Dedifferentiated amniotic fluid mesenchymal stem cell (primary cell): ENCODE measurements around the gene SERPINI1.
"Not testable (repeated sequence)": the region's sequence is repeated elsewhere in the genome, so short reads cannot be mapped to it uniquely, and the experiment has no call there.

Experiments used
- DNase-seq: peaks from one replicate; pipeline ENCODE4 v3.0.0-alpha.2; 2016; ENCODE audit errors: extremely low spot score

SERPINI1 gene

DNA sequence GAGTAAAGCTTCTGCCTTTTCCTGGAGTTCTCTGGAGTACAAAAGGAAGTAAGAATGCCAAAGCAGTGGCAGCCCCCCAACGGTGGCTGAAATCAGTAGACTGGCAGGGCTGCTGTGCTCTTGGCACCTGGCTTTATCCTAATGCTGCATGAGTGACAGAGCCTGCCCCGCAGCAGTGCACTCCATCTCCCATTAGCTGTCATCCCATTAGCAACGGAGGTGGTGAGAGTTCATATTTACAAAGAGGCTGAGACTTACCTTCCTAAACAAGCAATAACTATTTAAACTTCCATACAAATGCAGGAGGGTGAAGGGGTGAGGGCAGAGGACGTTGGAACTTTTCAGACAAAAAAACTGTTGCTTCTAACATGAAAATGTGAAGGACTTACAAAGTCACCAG, 51.9 kb downstream of the SERPINI1 start:
- no peak for DNase-seq

DNA sequence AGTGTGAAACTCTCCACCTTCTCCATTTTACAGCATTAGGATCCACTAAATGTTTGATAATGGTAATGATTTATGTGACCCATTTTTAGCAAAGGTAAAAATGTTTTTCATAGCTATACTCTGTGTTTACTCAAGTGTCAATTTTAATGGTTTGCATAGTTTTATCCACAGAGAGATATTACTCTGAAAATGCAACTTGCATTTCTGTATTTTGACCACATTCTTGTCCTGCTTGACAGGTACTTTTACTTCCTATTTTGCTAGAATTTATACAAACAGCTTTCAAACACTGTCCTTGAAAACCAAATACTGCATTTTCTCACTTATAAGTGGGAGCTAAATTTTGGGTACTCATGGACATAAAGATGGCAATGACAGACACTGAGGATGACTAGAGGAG, 62.9 kb downstream of the SERPINI1 start:
- DNase-seq: no peak

DNA sequence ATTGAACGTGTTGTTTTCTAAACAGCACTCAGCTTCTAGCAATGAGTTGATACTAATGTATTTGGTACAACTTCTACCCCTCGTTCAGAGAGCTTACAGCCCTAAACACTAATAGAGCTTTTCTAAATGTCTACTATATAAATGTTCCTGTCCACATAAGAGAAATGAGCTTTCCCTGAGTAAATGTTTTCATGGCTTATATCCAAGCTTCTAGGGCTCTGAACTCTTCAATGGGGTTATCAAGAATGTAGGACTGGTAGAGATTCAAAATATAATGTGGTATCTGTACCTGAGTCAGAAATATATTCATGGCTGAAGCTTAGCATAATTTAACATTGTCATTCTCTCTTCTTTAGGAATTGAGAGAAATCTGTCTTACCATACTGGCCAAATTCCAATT, 73.4 kb downstream of the SERPINI1 start:
- DNase-seq: no peak

DNA sequence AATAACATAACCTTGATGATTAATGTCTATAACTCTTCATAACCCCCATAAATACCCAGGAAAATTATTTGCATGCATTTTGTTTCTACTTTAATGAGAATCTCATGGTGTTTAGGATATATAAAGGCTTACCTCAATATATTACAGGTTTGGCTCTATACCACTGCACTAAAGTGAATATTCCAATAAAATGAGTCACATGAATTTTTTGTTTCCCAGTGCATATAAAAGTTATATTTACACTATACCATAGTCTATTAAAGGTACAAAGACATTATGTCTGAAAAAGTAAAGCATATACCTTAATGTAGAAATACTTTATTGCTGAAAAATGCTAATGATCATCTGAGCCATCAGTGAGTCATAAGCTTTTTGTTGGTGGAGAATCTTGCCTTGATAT, 74.7 kb downstream of the SERPINI1 start:
- DNase-seq: no peak

DNA sequence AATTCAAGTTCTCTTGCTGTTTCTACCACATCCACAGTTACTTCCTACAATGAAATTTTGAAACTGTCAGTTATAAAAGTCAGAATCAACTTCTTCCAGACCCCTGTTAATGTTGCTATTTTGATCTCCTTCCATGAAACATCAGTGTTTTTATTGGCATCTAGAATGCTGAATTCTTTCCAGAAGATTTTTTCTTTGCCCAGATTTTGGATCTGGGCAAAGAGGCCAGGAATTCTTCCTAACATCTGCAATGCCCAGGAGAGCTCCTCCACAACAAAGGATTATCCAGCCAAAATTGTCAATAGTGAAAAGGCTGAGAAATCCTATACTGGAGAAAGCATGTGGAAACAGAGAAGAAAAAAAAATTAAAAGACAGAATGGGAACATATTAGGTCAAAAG, 75.5 kb downstream of the SERPINI1 start:
- no peak for DNase-seq

DNA sequence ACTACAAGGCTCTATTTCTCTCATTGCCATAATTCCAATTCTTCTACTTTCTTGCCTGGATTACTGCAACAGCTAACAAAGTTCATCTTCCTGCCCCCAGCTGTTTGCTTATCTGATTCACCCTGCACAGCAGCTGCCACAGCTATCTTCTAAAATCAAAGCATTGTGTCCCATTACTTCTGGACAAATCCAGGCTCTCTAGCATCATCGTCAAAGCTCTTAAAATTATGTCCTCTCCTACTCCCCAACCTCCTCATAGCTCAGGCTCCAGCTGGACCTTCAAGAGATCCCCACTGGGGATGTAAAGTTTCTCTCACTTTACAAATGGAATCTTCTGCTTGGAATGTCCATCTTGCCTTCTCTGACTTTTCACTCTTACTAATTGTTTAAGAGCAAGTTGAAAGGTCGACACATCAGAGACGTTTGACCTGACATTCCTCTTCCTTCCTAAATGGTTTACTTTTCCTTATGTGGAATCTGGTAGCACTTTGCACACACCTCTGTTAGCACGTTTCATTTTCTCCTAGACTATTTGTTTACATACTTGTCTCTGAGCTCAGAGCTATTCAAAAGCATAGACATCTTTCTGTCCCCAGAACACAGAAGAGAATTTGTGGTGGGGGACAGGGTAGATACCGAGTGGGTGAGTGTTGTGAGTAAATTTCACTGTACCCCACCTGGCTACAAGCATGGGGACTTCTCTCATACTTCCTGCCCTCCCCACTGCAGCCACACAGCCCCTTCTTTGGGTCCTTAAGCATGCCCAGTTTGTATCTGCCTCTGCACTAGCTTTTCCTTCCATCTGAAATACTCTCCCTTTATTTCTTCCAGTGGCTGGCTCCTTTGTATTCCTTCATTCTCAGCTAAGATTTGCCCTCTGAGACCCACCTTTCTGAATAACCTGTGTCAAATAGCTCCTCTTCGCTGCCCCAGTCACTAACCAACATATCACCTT, 77.9 kb downstream of the SERPINI1 start:
- DNase-seq: no peak

DNA sequence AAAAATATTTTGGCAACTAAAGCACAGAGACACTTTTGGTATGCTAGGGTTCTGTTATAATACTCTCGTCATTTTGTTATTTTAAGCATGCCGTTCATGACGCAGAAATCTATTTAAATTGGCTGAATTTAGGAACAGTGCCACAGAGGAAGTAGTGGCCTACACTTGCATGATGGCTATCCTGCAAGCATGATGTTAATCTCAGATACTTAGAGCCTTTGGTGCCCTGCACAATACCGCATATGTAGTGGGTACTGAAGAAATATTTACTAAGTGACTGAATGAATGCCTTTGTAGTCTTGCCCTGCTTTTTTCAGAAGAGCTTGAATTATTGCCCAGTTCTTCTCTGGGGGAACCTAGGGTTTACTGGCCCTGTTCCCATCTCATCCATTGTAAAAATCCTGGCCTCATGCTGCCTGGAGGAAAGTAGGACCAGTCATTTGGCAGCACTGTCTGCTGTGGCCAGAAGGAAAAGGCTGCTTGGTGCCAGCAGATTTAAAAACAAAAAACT, 79.0 kb downstream of the SERPINI1 start:
- peak; percentile 96 for DNase-seq

DNA sequence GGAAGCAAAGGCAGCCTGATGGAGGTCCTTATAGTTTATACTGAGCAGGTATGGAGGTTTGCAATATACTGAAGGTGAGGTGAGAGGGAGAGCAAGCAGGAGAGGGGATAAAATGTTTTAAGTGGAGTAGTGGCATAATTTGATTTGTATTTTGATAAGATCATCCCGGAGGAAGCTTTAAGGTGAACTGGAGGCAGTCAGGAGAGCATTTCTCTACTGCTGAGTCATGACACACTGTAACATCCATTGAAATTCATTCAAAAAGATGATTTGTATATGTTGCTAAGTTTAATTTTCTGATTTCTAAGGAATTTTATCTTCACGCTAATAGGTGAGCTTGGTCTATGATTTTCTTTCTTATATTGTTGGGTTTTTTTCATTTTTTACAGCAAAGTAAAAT, 81.4 kb downstream of the SERPINI1 start:
- DNase-seq: no peak

DNA sequence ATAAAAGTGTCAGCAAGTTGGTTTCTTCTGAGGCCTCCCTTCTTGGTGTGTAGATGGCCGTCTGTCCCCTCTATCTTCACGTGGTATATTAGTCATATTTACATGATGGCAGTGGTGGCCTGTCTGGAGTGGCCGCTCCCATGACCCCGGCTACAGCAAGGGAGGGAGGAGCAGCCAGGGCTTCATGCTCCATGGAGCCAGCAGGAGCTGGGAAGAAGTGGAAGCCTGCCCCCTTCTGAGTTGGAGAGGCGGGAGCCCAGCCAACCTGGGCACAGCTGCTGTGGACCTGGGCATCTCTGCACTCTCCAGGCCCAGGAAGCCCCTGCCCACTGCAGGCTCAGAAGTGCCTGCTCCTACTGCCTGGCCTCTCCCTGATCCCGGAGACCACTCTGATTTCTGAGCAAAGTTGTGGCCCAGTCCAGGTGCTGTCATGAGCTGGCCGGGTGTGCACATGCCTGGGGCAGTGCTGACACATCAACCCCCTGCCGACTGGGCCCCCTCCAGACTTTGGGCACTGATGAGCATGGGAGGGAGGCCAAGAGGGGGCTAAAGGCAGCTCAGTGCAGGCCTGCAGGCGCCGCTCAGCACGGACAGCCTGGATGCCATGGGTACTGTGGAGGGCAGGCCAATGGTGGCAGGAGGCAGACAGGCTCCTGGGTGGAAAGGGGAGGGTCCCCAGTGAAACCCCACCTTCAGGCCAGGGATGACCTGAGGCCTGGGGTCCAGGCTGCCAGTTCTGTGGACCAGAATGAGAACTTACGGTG, 84.8 kb downstream of the SERPINI1 start:
- DNase-seq: no peak

DNA sequence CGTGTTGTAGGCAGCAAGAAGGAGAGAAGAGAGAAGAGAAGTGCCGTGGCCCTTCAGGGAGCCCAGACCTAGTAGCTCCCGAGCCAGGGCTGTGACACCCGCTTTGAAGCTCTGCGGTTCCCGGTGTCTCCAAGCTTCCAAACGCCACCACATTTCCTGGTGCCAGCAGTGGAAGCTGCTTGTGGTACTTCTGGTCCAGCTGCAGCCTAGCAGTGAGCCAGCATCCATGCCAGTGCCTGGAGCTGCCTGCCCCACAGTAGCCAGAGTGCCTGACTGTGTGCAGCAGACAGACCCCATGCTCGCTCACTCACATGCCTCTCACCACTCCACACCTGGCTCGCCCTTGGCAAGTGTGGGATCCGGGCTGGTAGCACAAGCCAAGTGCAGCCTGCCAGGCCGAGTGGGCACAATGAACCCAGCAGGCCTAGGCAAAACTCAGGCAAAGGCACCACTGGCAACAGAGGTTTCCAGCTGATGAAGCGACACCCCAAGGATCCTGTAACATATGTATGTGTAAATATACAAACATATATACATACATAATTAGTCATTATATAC, 85.8 kb downstream of the SERPINI1 start:
- DNase-seq: no peak

DNA sequence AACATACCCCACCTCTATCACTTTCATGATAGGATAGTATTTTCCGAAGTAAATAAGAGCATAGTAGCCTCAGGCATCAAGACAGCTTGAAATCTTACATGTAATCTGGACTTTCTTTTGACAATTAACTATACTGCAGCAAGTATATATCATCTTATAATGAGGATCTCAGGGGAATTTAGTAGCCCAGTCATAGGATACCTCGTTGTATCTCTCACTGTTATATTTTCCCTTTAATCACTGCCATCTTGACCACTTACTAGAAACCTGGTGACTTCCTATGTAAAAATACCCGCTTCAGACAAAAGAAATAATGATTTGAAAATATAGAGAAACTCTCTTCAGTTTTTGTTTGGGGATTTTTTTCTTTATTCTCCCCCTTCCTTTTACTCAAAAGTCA, 88.2 kb downstream of the SERPINI1 start:
- DNase-seq: no peak

DNA sequence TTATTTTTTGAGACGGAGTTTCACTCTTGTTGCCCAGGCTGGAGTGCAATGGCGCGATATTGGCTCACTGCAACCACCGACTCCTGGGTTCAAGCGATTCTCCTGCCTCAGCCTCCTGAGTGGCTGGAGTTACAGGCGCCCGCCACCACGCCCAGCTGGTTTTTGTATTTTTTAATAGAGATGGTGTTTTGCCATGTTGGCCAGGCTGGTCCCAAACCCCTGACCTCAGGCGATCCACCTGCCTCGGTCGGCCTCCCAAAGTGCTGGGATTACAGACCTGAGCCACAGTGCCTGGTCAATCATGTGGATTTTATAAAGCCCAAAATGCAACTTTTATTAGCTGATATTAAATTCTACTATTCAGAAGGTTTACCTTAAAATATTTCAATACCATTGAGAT, 92.1 kb downstream of the SERPINI1 start:
- DNase-seq: not testable (repeated sequence)

DNA sequence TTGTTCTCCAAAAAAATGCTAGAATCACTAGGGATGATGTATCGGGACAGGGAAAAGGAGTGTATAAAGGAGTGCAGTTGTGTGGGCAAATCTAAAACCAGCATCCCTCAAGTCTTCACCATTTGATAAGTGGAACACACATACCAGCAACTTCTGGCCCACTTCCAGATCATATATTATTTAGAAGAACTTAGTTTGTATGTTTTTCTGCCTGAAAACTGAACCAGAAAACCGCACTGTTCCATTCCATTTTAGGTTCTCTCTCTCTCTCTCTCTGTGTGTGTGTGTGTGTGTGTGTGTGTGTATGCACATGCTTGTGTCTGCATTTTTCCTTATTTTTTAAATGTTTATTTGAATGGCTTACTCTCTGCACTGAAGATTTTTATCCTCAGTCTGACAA, 93.5 kb downstream of the SERPINI1 start:
- DNase-seq: no peak

DNA sequence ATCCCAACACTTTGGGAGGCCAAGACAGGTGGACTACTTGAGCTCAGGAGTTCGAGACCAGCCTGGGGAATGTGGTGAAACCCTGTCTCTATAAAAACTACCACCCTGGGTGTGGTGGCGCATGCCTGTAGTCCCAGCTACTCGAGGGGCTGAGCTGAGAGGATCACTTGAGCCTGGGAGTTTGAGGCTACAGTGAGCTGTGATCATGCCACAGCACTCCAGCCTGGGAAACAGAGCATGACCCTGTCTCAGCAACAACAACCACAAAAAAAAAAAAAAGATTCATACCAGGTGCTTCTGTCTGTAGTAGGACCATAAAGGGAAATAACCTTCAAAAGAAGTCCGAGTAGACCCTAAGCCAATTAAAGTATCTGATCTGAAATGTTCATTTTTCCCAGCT, 94.5 kb downstream of the SERPINI1 start:
- no peak for DNase-seq

DNA sequence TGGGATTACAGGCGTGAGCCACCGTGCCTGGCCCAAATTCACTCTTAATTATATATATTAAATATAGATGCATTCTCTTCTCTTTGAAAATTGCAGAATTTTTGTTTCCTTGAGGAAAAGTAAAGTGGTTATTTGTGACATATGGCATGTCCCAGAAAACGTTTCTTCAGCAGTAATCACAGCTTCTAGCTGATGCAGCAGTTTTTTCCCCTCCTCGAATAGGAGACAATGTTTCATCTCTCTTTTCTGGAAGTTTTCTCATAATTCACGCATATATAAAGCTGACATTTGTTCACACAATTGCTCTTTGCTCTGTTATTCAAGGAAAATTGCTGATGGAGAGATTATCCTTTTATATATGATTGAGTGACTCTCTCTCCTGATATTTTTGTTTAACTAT, 99.8 kb downstream of the SERPINI1 start:
- no peak for DNase-seq

DNA sequence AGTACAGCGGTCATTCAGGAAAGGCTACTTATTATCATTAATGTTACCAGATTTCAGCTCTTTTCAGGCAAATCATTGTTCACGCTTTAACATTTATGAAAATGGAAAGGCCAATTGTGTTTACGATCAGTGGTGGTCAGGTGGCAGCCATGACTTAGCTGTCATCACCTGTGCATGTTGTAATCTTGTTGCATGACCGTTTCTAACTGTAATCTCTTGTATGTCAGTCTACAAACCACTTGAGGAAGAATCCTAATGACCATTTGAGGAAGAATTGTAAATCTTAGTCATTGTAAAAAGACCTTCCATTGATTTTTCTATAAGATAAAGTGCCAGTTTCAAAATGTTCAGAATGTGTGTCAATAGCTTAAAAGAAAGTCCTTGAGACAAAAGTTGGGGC, 100.4 kb downstream of the SERPINI1 start:
- no peak for DNase-seq

DNA sequence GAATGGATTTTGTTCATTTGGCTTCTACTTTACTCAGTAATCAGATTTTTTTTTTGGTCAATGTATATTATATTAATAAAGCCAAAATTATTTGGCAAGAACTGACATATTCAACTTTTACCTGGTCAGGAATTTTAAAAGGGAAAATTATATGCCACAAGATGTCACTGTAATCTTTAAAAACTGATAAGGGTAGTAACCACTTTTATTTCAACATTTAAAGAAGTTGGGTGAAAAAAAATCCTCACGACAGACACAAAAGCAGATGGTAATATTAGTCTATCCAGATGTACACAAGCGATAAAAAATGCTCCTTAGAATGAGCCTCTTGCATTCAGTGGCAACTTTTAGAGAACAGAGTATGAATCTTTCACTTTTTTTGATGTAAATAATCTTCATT, 101.9 kb downstream of the SERPINI1 start:
- peak; percentile 18 for DNase-seq

DNA sequence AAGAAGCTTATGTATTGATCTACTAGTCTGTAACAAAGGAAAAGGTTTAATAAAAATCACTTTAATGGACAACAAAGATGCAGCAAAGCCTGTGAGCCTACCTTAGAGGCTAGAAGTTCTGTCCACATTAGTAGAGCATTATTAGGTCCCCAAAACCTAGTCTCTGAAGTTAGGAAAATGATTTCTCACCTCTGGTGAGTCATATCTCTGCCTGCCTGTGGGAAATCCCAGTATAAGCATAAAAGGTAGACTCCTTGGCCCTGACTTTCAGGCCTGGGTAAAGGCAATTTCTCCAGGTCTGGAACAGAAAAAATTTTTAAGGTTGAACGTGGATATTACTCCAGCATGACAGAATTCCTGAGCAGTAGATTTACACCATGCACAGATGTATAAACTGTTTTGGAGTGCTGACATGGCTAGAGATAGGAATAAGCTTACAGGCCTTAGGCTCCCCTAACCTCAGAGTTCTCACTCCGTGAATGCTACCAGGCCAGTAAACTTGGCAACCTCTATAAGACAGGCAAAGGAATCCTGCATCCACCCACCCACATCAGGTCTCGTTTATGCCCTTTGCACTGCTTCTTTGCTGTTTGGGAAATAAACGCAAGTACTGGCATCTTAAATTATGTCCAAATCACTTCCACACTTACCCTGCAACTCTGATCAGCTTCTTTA, 104.1 kb downstream of the SERPINI1 start:
- no peak for DNase-seq

DNA sequence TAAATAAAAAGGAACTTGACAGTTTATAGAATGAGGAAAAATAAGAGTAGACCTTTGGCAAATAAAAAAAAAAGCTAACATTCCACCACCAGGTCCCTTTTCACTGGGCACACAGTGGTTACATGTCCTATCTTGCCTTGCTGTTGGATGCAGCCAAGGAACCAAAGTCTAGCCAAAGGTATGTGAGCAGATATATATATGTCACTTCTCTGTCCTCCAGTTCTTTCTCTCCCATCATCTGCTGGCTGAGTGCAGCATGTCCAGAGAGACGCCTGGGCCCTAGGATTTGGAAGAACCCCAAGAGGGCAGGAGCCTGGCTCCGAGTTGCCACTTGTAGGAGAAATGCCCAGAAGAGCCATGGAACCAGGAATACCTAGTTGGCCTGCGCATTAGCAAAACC, 104.7 kb downstream of the SERPINI1 start:
- no peak for DNase-seq

DNA sequence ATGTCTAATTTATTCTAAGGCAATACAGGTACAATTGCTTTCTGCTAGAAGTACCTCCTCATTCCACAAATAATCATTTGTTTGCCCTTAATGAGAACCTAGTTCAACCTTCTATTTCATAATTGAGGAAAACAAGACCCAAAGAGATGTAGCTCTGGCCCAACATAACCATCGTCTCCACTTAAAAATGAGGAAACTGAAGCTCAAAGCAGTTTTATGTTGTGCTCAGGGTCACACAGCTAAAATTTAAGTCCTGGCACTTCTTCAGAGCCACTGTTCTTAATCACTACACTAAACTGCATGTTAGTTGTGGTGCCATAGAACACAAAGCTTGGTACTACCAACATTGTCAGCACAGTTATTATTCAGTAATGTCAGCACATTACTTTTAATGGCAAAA, 108.0 kb downstream of the SERPINI1 start:
- no peak for DNase-seq

DNA sequence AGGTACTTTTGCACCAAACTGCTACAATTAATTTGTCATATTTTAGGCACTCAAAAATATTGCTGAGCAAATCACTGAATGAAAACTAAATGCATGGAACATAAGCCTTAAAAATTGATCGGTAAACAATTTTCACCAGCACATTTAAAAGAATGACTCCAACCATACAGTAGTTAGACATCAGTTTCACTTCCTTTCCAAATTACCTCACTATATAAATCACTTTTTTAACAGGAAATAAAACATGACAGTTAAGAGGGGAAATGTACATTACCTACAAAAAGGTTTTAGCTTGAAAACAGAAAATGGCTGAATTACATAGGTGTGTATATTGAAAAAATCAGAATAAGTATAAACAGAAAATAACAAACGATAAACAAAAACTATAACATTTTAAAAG, 108.4 kb downstream of the SERPINI1 start:
- DNase-seq: no peak

DNA sequence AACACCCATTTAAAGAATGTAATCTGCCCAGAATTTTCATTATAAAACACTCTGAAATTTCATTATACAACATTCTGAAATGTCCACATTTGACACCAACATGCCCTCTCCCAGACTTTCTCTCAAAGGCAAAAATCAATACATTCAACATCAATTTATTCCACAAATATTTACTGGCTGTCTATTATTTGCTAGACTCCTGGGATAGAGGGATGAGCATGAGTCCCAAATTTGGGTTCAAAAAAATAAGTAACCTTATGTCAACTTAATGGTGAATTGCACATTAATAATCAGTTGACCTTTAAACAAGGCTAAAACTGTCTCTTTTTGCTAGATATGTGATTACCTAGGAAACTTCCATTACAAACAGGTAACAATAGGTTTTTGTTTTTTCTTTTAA, 109.0 kb downstream of the SERPINI1 start:
- no peak for DNase-seq
